Measurements from ENCODE around the gene POR. TPM values are rescaled to one million over a fixed set of nuclear protein-coding genes. Genes with fewer than 3 reads are reported as not detected.
A peak's percentile ranks its signal among the peaks of the same experiment; 100 is the strongest.

POR gene
- 83.3 and 114 TPM in 2 replicates for total RNA-seq

GRCh38 chr7:75914655-75915415 lies at the start of gene POR:
TSS of gene POR (plus strand) at chr7:75915155. CDS start at chr7:75954002, 38,847 bp downstream.

GRCh38 chr7:75878769-75879611 lies 36.0 kb upstream of the POR start, which contains the start of gene RHBDD2:
TSS of gene RHBDD2 (plus strand) at chr7:75879034. CDS start at chr7:75879083, 49 bp downstream.

GRCh38 chr7:75994388-75995051 lies 79.6 kb downstream of the POR start, which contains the start of gene TMEM120A:
TSS of gene TMEM120A (minus strand) at chr7:75994595. CDS start at chr7:75994570, 25 bp downstream.

Small RNA genes within 50 kb of the gene (small RNA-seq; reads per million reads assigned to genes)
- 22.9 reads per million, percentile 96 among the genes with 10 or more reads in this experiment for gene SNORA14A

Other genes starting within 250 kb of the POR start
- gene HIP1, start 176.2 kb upstream of the POR start, total RNA-seq: 22.5 and 25.2 TPM in 2 replicates
- gene CCL26, start 142.9 kb upstream of the POR start, total RNA-seq: 1.3 TPM in 1 of 2 replicates, not detected in the other
- gene CCL24, start 101.3 kb upstream of the POR start, total RNA-seq: not detected in 2 replicates
- gene RHBDD2, start 36.1 kb upstream of the POR start, total RNA-seq: 28.7 and 31.0 TPM in 2 replicates
- 21.4 and 29.8 TPM in 2 replicates for gene TMEM120A, start 79.4 kb downstream of the POR start, total RNA-seq
- 28.2 and 37.0 TPM in 2 replicates for gene STYXL1, start 132.8 kb downstream of the POR start, total RNA-seq
- gene MDH2, start 133.0 kb downstream of the POR start, total RNA-seq: 36.5 and 43.1 TPM in 2 replicates